GM21515 (cell line): ENCODE data around the gene ERICH3.
A peak's percentile ranks its signal among the peaks of the same experiment; 100 is the strongest.

ENCODE experiments used
- ATAC-seq: cut with Tn5 transposase; IDR thresholded peaks from one replicate; pipeline ENCODE4 v1.9.1; 2021; ENCODE audit not compliant: unreplicated experiment

ERICH3 gene

DNA sequence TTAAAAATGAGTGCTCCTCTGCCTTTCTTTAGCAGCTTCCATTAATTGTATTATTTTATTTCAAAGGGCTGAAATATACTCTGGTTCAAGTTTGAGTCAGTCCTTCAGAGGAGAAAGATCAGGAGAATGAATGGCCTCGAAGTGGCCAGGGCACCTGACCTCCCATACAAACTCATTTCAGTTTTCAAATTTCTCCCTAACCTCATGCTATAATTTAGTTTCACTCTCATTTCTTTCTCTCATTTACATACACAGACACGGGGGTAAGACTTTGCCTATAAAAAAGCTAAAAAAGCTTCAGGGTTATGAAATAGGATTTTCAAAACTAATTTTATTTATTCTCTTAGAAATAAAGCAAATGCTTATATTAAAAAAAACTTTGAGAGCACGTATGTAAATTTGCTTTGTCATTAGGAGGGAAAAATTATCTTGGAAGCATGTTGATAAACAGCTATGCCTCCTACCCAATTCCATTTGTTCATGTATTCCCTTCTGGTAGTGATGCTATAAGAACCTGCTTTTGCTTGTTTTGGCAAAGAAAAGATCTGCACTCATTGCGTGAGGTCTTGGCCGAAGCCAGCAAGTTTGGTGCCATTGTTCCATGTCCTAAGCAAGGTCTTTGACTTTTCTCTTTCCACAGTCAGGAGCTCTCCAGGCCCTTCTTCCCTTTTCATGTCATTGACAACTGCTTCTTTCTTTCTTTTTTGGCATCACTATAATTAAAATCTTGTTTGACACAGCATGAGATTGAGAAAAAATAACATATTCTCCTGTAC, 80.8 kb downstream of the ERICH3 start:
- no peak for ATAC-seq

DNA sequence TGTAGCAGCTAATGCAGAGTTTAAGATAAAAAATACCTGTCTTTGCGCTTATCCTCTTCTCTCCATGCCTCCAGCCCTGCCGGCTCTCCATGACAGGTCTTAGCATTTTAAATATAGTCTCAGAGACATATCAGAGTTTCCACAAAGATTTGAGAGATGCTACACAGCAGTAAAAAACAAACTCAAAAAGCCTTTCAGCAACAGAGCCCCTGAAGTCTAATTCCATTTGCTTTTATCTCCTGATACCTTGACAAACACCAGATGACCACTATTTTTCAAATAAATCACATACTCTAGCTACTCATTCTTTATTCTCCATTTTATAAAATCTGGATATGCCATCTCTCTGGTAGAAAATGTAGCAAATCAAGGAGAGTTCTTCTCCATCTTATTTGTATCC, 81.6 kb downstream of the ERICH3 start:
- ATAC-seq, result no peak

DNA sequence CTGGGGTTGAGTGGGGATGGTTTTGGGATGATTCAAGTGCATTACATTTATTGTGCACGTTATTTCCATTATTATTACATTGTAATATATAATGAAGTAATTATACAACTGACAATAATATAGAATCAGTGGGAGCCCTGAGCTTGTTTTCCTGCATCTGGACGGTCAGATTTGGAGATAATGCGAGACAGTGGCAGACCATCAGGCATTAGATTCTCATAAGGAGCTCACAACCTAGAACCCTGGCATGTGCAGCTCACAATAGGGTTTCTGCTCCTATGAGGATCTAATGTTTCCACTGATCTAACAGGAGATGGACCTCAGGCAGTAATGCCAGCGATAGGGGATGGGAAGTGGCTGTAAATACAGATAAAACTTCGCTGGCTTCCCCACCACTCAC, 83.3 kb downstream of the ERICH3 start:
- no peak for ATAC-seq

DNA sequence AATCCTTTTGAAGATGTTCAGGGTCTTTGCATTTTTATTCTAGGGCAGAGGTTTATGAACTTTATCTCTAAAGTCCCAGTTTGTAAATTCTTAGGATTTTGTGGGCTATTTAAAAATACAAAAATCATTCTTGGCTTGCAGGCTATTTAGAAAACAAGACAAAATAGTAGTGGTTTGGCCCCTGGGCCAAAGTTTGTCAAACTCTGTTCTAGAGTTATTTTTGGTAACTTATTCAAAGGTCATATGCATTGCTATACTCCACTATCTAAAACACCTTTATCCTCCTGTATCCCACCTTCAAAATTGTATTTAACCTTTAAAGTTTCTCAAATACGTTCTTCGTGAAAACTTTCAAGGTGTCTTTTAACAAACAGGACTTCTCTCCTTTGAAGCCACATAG, 85.7 kb downstream of the ERICH3 start:
- ATAC-seq, result no peak

DNA sequence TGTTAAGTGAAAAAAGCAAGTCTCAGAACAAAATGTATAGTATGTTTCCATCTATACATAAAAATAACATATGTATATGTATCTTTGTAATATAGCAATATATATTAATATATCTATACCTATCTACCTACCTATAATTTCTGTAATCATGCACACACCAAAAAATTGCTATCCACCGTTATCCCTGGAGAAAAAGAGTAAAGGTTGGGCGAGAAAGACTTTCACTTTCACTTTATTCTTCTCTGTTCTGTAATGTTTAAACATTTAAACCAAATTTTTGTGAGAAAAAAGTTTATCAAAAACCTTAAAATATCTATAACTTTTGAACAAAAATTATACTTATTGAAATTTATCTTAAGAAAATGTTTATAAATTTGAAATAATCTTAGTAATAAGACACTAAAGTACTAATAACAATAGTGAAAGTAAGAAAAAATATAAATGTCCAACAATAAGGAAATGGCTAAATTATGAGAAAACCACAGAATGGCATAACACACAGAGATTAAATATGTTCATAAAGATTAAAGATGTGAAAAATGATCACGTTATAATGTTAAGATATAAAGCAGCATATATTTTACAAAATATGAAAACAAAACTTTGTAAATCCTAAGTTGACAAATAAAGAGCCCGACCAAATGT, 87.2 kb downstream of the ERICH3 start:
- ATAC-seq, result no peak

DNA sequence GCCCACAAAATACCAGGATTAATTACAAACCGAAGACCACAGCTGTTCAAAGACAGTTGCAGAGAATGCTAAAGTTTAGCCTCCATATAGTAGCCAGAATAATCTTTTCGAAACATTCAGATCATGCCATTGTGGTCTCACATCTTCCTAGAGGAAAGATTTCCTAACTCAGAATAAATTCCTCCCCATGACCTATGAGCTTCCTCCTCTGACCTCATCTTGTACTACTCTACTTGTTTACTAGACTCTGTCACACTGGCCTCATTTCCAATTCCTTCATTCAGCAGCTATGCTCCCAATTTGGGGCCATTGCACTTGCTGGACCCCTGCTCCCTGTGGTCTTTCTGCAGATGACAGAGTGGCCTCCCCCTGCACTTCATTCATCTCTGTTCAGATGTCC, 89.4 kb downstream of the ERICH3 start:
- no peak for ATAC-seq

DNA sequence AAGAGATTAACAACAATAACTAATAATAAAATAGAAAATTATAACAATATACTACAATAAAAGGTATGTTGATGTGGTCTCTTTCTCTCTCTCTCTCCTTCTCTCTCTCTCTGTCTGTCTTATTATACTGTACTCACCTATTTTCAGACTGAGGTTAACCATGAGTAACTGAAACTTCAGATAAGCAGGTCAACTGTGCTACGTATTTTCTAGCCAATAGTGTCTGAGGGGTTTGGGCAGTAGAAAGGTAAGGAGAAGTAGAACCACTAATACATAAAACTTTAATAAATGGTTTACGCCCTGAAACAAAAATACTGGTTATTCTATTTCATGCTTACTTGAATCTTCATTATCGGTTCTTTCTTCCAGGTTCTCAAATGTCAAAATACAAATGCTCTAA, 90.2 kb downstream of the ERICH3 start:
- no peak for ATAC-seq

DNA sequence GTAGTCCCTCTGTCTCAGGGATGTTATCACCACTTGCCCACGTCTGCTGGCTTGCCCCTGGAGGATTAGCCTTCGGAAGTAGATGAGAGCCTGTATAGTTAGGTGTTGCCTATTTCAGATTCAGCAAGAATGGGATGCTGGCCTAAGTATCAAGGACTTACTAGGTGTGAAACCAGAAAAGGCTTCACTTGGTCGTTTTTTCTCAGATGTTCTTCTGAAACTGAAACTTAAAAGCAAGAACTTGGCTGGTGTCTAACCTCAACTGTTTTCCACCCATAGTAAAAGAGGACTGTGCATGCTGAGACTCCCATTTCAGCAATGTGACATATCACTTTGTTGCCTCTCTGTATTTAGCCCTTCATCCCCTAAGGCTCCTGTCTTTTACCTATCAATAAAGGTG, 94.2 kb downstream of the ERICH3 start:
- ATAC-seq, result peak; percentile 100

DNA sequence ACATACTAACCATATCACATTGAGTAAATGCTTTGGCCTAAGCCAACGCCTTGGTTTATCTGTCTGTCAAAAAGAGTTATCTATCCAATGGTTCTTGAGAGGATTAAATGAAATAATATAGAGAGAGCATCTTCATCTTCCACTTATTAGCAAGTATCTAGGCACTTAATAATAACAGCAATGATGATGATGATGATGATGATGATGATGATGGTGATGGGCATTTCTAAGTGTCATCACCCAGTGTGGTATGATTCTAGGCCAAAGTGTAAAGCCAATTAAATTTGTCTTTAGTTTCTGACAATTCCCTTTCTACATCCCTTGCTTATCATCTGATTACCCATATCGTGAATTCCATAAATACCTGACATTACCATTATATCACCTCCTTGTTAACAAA, 95.5 kb downstream of the ERICH3 start:
- no peak for ATAC-seq

DNA sequence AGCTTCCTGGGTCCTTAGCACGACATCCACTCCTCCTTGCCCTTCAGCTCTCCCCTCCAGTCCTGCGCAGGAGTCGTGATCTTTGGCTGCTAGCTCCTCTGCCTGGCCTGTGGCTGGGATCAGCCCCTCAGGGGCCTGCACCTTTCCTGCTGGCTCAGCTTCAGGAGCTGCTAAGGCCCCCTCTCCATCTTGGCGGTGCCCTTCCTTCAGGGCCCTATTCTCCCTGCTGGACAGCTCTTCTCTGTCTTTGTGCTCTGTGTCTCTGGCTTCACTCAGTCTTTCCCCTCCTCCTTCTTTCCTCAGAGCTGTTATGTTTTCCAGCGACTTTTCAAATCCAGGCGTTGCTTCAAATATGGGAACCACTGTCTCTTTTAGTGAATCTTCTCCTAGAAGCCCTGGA, 101.7 kb downstream of the ERICH3 start:
- ATAC-seq, result no peak

DNA sequence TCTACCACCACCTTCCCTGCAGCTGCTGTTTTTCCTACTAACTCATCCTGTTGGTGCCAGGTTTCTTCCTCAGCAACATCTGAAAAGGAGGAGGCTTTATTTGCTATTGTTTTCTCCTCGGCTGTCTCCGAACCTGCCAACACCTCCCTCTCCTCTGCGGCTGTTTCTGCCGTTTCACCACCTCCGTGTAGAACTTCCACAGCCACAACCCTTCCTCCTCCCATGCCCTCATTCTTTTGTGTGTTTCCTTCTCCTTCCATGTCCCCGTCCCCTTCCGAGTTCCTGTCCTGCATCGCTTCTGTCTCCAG, 102.1 kb downstream of the ERICH3 start:
- no peak for ATAC-seq

DNA sequence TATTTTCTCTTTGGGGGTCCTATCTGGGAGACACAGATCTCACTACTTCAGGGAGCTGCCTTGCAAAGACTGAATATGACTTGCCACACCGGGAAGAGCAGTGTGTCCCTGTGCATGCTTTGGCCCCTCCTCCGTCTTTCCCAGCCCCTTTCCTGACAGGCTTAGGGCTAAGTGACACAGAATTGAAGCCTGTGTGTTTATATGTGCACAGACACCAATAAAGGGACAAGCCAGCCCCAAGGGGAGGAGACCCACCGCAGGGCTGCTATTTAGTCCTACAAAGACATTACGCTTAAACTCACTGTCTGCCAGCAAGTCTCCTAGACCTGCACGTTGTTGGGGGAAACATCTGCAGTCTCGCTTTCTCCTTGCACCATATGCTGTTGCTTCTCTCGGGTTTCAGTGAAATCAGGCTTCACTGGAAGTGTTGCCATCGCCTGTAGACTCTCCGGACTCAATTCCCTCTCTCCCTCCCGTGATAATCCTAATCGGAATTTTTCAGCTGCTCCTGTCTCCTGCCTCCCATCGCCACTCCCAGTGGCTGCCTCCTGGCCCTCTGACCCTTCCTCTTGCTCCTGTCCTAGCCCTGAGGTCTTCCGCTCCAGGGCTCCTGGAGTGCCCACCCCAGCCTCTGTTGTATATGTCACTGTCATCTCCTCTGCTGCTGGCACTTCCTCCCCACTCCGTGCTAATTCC, 102.6 kb downstream of the ERICH3 start:
- ATAC-seq, result no peak

DNA sequence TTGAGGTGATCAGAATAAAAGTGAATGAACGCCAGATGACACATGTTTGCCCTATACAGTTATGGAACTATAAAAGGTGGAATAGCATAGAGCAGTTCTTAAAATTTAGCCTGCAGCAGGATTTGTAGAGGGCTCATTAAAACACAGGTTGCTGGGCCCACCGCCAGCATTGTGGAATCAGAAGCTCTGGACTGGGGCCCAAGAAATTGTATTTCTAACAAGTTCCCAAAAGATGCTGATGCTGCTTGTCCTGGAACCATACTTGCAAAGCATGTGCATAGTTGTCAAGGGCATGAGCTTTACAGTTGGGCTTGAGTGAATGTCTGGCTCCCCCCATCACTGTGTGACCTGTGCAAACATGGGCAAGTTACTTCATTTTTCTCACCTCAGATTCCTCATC, 123.7 kb downstream of the ERICH3 start:
- no peak for ATAC-seq

DNA sequence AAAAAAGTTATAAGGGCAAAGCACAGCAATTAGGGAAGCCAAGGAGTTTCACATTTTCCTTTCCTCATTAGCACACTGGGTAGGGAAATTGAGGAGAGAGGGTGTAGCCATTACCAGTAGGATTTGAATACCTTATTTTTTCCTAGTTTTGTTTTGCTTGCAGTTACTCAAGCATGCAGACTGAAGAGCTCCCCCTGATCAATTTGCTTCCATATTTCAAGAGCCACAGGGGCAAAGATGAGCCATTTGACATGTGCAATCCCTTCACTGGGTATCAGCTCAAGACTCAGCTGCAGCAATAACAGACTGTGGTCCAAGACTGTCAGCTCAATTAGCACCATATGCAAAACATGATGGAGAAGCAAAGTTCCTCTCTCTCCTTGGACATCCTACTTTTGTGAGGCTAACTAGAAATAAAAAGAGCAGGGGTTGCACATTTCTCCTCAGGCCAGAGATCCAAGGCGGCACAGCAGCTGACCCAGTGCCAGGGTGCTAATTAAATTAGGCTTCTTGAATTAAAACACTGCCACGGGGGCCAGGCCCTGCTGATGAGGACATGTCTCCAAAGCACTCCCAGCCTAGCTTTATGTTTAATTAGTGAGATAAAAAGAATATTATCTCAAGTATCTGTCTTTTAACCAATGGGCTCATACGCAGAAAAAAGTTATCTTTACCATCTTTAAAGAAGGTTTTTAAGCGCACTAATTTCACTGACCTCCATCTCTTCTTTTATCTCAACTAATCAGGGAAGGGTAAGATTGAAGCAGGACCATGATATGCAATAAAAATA, 124.4 kb downstream of the ERICH3 start:
- ATAC-seq, result no peak

DNA sequence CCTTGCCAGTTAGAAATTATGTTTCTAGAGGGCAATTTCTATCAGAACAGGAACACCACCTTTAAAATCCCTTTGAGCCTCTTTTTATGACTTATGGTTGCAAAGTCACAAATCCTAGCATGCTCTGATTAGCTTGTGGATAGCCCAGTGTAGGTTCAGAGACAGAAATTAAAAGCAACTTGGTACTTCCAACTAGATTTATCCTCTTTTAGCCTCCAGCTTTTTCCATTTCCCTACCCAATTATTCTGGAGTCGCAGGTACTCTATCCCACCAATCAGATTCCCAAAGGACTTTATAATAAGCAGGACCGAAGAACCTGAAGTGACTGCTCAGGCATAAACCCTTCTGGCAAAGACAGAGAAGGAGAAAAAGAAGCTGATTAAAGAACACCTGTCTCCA, 127.8 kb downstream of the ERICH3 start:
- no peak for ATAC-seq

DNA sequence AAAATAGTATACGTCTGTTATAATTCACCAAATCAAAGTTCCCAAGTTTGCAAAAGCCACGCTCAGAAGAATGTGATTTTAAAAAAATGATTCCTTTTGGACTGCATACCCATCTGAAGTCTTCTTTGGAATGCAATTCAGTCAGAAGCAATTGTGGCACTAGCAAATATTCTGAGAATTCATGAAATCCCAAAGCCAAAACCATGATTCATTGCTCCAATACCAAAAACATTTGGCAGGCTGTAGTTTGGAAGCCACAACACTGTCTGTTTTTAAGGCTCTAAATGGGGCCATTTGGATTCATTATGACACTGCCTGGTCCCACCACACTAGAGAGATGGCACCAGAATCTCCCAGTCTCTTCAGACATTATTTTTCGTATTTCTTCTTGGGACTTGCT, 139.4 kb downstream of the ERICH3 start:
- no peak for ATAC-seq

DNA sequence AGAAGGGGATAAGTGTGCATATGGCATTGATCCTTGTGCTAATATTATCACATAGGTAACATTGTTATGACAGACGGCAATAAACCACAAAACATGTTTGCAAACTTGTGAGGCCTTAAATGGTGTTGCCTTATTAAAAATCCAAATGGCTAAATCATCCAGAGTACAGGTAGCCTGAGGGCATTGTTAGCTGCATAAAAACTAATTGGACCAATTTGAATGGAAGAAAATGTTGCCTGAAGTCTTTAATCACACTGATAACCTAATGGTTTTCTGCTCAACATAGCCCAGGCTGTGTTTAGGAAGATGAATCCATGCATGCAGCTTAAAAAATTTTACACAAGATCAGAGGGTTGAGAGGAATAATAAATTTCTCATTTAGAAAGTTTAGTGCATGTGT, 141.8 kb downstream of the ERICH3 start:
- ATAC-seq, result no peak

DNA sequence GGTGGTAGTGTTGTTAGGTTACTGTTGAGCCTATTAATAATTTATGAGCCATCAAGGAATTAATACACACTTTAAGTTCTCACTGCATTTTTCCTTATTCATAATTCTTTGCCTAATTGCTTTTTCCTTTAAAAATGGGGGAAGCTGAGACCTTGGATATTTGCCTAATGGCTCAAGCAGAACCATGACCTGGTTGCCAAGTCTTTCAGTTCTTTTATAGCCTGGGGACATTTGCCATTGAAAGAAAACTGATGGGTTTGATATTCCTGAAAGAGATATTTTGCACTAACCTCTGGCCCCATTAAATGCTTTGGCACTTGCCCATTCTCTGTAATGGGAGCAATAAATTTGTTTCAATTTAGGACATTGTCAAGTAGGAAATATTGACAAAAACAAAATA, 142.7 kb downstream of the ERICH3 start:
- no peak for ATAC-seq

DNA sequence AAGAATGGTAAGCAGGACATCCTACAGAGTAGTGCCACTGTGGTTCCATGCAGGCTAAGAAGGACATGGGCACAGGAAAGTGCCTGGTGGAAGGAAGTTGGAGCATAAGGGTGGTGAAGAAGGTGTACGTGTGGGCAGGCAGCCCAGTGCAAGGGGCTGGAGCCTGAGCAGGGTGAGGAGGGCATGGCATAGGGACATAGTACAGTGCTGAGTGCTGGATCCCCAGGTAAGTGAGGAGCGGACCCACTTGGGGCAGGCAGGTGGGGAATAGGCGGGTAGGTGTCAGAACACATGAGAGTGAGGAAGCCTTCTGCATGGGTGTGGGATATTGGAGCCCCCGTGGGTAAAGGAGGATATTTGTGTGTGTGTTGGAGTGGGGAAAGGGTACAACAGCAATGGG, 145.5 kb downstream of the ERICH3 start:
- no peak for ATAC-seq

DNA sequence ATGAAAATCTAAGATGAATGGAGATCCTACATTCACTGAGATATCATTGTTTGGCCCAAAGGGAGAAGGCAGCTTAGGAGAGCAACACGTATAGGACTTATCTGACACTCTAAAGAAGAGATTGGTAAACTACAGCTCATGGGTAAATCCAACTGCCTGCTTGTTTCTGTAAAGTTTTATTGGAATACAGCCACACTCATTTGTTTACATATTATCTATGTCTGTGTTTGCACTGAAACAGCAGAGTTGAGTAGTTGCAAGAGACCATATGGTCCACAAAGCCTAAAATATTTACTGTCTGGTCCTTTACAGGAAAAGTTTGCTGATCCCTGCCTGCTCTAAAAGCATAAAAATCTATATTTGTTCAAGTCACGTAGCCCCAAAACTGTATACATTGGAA, 146.9 kb downstream of the ERICH3 start:
- ATAC-seq, result no peak

DNA sequence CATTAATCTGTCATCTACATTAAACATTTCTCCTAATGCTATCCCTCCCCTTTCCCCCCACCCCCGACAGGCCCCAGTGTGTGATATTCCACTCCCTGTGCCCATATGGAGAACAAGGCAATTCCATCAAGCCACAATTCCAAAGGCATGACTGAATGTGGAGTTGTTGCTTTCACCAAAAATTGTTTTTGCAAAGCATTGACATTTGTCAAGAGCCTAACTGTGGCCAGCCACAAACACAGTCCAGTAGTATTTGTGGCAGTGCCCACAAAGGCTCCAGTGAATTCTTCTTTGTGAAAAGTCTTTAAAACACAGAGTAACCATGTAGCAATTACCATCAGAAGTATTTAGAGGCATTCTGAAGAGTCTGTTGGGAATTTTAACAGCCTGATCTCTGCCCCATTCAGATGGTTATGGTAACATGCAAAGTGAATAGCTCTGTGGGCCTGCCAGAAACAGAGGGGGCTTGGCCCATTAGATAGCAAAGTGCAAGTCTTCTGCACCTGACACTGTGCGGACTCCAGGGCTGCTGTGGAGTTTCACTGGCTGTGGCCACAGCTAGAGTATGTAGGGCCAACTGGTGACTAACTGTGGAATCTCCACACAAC, 149.6 kb downstream of the ERICH3 start:
- ATAC-seq, result no peak
